T-helper 9 cell (primary cell): ENCODE data around the gene UBL4B.

Experiments used
- DNase-seq: peaks from one replicate; pipeline ENCODE4 v3.0.0-alpha.2; 2020

UBL4B gene

DNA sequence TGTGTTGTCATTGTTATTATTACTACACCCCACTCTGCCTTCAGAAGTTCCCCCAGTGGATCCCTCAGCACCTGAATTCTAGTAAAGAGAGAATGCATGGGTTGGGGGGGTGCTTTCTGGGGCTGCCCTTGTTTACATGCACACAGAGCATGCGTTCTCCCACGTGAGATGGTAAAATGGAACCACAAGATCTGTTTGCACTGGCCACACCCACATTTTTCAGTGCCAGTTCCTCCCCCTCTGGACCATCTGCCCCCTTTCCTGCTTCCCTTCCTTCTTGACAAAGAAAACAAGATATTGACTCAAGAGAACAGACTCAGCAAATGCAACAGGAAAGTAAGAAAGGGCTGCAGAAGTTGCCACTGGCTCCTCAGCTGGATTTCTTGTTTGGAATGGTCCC is 46.9 kb downstream of the UBL4B start:
- no peak for DNase-seq

DNA sequence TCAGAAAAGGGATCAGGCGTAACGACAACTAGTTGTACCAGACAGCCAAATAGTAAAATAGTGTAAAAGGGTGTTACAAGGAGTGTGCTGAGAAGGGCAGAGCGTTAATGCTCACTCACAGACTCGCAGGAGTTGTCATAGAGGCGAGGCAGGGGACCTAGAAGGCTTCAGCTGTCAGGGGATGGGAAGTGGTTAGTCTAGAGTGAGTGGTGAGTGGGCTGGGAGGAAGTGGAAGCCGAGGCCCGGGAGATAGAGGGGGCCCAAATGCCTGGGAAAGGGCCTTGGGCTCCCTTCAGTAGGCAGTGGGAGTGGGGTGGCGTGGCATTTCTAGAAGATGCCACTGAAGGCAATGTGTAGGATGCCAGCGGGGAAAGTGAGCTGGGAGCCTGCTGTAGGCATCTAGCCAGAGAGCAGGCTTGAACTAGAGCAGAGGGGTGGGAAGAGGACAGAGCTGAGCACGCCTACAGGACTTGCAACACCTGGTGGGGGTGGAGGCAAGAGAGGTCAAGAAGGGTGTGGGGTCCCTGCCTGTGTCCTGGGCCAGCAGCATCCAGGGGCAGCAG is 48.4 kb downstream of the UBL4B start:
- no peak for DNase-seq

DNA sequence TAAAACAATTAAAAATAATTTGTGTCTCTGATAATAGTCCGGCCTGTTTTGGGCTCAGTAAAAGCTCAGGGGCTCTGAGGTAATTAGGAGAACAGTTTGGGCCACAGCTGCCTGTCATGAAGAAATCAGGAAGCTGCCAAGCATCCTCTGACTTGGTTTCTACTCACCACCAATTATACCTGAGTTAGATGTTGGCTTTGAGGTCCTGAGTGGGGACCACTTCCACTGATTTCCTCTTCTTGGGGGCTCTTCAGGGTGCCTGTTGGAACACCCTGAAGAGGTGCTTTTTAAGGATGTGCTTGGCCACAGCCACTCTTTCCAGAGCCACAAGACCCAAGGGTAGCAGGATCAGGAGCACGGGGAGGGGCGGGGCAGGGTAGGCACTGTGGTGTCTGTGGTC is 48.9 kb downstream of the UBL4B start:
- DNase-seq, result no peak

DNA sequence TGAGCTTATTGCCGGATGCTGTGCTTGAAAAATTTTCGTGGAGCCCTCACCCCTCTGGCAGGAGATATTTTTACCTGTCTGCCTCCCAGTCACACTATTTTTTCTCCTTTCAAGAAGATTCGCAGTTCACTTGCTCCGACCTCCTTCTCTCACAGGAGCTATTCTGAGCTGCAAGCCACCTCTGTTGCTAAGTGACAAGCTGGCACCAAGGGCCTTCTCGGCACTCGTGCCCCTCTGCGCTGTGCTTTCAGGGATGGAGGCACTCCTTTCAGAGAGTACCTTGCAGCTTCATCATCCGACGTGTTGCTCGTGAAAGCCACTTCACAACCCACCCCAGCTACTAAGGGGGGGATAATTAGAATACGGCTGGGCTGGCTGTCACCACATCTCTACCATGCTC is 49.6 kb downstream of the UBL4B start:
- DNase-seq, result no peak
